GM19035 (cell line): ENCODE data around the gene CES2.
"Not testable (repeated sequence)": the region's sequence is repeated elsewhere in the genome, so short reads cannot be mapped to it uniquely, and the experiment has no call there.

Experiments
- ATAC-seq: cut with Tn5 transposase; IDR thresholded peaks from one replicate; pipeline ENCODE4 v1.9.1; 2021; ENCODE audit not compliant: unreplicated experiment

The CES2 gene

GRCh38 chr16:66976746-66977145, 41.4 kb downstream of the CES2 start:
- ATAC-seq = no peak

GRCh38 chr16:66977341-66978113, 42.2 kb downstream of the CES2 start:
- ATAC-seq = peak; percentile 52

GRCh38 chr16:66979011-66979717, 43.8 kb downstream of the CES2 start:
- no peak for ATAC-seq

- ATAC-seq = no peak
Measured at GRCh38 chr16:66983033-66983432, 47.7 kb downstream of the CES2 start.

- ATAC-seq = no peak
Measured at GRCh38 chr16:66984892-66985311, 49.6 kb downstream of the CES2 start.

DNA sequence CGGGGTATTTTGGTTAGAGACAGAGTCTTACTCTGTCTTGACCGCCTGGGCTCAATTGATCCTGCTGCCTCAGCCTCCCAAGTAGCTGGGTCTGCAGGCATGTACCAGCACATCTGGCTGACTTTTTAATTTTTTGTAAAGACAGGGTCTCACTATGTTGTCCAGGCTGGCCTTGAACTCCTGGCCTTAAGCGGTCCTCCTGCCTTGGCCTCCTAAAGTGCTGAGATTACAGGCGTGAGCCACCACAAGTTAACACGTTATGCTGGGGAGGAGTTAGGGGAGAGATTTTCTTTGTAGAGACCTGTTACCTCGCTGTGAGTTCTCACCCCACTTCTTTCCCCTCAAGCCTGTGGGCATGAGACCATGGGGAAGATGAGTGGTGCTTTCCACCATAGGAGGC, 51.2 kb downstream of the CES2 start:
- no peak for ATAC-seq

DNA sequence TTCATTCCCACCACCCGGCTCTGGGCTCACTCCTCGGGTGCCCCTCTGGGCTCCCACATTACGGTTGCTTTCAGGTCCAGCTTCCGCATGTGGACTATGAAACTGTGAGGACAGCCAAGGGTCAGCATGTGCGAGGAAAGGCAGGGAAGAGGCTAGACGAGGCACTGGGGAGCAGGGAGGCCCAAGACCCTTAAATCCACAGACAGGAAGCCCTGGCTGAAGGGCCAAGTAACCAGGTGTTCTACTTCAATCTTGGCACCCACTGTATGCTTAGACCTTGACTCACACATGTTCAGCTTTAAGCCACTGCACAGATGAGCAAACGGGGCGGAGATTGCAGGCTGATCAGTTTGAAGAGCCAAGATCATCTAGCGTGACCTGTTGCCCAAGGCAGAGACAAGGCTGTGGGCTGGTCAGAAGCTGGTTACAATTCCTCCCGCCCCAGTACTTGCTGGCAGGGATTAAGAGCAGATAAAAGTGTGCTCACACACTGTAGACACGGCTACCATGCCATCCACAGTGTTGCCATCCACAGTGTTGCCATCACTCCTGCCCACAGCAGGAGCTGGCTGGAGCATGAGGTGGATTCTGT, 53.0 kb downstream of the CES2 start, which contains the start of gene CES4A:
CES4A (plus strand) TSS at position 393 of the 592 bp plus-strand sequence; CDS start at position 577, 184 bp downstream.
- no peak for ATAC-seq

DNA sequence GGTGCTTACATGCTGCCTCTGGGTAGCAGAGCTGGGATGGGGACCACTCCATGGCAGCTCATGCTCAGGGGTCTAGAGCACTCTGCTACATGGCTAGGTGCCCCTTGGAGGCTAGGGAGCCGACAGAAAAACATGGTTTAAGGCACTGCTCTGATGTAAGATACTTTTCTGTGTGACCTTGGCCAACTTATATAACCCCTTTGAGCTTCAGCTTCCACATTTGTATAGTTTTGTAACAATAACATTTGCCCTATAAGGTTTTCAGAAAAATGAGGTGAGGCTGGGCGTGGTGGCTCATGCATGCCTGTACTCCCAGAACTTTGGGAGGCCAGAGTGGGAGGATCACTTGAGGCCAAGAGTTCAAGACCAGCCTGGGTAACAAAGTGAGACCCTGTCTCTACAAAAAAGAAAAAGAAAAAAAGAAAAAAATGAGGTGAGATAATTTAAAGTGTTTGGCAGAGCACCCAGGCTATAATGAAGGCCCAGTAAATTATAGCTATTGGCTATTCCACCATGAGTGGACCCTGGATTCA, 56.3 kb downstream of the CES2 start:
- no peak for ATAC-seq

DNA sequence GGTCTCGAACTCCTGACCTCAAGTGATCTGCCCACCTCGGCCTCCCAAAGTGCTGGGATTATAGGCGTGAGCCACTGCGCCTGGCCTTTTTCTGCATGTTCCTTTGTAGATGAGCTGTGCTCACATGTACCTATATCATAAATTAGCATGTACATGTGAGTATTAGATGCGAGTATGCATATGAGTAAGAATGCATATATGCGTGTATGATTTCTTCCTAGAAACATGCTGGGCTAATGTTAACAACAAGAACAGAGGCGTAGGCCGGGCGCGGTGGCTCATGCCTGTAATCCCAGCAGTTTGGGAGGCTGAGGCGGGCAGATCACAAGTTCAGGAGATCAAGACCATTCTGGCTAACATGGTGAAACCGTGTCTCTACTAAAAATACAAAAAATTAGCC, 58.2 kb downstream of the CES2 start:
- not testable (repeated sequence) for ATAC-seq
